CD4-positive, alpha-beta T cell treated with Interferon gamma for 1 hour (primary cell): ENCODE results near the gene PVALB.
A peak's percentile ranks its signal among the peaks of the same experiment; 100 is the strongest.

Experiments used
- DNase-seq: peaks from one replicate; pipeline ENCODE4 v3.0.0-alpha.2; 2020

Gene PVALB, protein sequence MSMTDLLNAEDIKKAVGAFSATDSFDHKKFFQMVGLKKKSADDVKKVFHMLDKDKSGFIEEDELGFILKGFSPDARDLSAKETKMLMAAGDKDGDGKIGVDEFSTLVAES

DNA sequence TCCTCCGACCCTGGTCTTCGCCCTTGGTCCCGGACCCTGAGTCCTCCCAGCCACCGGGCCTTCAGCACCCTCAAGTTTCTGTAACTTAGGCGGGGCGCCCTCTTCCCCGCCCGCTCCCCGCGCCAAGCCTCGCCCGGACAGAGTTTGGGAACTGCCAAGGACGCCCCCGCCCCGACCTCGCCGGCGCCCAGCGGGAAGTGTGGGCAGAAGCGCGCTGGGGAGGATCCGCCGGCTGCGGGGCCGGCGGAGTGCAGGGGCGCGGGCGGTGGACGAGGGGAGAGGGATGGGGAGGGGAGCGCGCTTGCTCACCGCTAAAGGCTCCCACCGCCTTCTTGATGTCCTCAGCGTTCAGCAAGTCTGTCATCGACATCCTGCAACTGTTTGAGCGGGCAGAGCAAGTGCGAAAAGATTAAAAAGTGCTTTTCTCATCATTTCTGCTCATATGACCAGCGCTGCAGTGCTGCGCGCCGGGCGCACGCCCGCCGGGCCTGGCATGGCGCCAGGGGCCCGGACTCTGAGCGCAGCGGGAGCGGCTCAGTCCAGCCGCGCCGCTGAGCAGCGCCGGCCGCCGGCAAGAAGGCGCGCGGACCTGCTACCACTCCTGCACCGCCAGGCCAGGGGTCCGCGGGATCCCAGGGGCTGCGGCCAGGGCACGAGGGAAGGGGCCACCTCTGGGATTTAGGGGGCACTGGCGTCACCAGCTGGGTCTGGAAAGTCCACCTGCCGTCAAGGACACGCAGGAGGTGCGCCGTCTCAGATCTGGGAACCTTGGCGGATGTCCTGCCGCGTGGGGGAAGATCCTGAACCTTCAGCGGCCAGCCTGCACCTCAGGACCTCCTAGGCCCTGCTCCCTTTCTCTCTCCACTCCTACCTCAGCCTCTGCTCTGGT, at the start of gene PVALB:
PVALB (minus strand) TSS at position 400 of the 889 bp plus-strand sequence; CDS start at position 370, 30 bp downstream.
- DNase-seq, result no peak

DNA sequence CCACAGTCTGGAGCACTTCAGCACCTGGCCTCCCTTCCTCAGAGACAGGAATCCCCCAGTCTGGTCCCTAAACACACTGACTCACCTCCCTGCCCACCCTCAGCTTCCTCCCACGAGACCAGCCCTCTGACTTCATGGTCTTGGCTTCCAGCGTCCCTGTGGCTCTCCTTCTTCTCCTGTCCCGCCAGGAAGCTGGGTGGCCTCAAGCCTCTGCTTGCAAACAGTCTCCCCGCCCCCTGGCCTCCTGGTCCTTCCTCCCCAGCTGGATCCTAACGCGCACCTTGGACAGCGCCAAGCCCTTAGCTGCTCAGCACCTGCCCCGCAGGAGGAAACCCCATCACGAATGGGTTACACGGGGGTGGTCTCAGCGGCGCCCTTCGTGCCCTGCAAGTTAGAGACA, 48.5 kb upstream of the PVALB start:
- DNase-seq, result no peak

- DNase-seq, result no peak
Observed at GRCh38 chr22:36864454-36865215, 47.8 kb upstream of the PVALB start.

DNA sequence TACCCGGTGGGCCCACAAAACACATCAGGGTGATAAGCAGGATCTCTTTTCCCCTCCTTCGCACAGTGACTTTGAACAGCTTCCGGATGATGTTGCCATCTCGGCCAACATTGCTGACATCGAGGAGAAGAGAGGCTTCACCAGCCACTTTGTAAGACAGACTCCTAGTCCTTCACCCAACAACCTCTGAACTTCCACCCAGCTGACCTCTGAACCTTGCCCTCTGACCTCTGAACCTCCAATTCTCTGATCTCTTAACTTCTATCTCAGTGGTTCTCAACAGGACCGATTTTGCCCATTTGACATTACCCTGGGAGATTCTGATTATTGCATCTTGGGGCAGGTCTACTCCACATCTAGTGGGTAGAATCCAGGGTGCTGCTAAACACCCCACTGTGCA, 47.1 kb upstream of the PVALB start:
- DNase-seq, result no peak

GRCh38 chr22:36863281-36863680, 46.4 kb upstream of the PVALB start:
- no peak for DNase-seq

- DNase-seq, result peak; percentile 43
Observed at GRCh38 chr22:36862251-36863242, 45.7 kb upstream of the PVALB start.

DNA sequence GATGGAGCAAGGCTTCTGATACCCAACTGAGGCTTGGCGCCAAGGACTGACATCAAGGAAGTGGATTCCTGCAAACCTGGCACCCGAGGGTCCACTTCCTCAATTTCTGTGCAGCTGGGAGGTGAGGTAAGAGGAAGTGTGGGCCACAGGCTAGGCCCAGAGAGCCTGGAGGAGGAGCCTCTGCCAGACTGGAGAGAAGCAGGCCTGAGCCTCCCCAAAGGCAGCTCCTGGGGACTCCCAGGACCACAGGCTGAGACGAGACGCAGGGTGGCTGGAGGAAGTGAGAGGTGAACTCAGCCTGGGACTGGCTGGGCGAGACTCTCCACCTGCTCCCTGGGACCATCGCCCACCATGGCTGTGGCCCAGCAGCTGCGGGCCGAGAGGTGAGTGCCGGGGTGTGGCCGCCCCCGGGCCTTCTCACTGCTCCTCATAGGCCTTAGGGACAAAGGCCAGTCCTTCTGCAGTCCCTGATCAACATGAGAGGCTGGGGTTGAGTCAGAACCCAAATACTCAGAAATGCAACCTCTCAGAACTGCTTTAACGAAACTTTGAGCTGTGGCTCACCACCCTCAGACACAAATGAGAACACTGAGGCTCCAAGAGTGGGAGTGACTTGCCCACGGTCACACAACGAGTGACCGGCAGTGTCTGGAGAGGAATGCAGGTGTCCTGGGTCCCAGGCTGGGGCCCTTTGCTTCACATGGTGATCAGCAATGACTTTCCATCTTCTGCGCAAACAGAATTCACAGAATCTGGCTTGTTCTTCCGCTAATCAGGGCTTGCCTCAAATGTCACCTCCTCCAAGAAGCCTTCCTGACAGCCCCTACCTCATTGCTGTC, 44.2 kb upstream of the PVALB start, which contains the start of gene NCF4:
NCF4 (plus strand) TSS at position 186 of the 839 bp plus-strand sequence; CDS start at position 352, 166 bp downstream.
- peak; percentile 84 for DNase-seq

- DNase-seq, result no peak
Observed at GRCh38 chr22:36860438-36860820, 43.6 kb upstream of the PVALB start.

DNA sequence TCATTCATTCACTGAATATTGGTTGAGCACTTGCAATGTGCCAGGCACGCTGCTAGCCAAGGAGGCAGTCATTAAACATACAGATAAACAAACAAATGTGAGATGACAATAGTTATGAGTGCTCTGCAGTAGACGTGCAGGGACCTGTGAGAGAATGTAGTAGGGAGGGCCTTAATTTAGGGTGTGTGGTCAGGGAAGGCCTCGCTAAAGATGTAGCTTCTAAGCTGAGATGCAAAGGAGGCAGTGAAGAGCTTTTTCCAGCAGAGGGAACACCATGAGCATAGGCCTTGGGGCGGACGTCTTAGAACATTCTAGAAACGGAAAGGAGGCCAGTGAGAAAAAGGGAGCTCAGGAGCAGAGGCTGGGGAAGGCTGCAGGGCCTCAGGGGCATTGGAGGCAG, 43.2 kb upstream of the PVALB start:
- DNase-seq, result no peak

- DNase-seq, result no peak
Observed at GRCh38 chr22:36858966-36859365, 42.1 kb upstream of the PVALB start.

DNA sequence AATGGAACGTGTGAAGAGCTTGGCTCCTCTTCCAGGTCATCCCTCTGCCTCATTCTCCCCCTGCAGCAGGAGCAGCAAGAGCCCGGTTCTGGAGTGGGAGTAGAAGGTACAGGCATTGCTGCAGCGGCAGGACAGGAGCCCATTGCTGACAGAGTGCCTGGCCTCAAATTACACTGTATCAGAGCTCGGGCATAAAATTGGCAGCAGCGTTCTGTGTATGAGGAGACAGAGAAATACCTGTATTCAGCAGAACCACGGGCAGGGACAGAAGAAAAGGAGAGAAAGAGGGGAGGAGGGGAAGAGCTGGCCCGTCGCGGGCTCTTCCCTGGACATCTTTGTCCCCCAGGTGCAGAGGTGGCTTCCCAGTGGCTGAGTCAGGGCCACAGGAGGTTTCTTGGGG, 41.3 kb upstream of the PVALB start:
- DNase-seq, result no peak

DNA sequence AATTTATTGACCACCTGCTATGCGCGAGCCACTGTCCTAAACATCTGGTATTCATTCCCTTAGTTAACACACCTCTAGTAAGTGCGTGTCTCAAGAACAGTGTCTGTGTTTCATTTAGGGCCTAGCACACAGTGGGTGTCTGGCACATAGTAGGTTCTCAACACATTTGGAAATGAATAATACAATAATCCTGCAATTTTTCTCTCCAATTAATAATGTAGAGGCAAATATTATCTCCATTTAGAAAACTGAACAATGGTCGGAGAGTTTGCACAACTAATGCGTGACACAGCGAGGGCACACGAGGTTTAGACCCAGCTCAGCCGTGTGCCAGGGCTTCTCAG, 39.9 kb upstream of the PVALB start:
- no peak for DNase-seq

- DNase-seq, result peak; percentile 85
Observed at GRCh38 chr22:36856121-36856791, 39.4 kb upstream of the PVALB start.

GRCh38 chr22:36855478-36855877, 38.6 kb upstream of the PVALB start:
- no peak for DNase-seq

- peak; percentile 85 for DNase-seq
Observed at GRCh38 chr22:36853407-36854099, 36.7 kb upstream of the PVALB start.

- DNase-seq, result no peak
Observed at GRCh38 chr22:36852056-36852973, 35.5 kb upstream of the PVALB start.

- no peak for DNase-seq
Observed at GRCh38 chr22:36850682-36851081, 33.8 kb upstream of the PVALB start.

GRCh38 chr22:36850056-36850455, 33.2 kb upstream of the PVALB start:
- DNase-seq, result no peak

GRCh38 chr22:36846949-36847348, 30.1 kb upstream of the PVALB start:
- DNase-seq, result no peak
